ENCODE data around the gene FGD5.

Gene FGD5

DNA sequence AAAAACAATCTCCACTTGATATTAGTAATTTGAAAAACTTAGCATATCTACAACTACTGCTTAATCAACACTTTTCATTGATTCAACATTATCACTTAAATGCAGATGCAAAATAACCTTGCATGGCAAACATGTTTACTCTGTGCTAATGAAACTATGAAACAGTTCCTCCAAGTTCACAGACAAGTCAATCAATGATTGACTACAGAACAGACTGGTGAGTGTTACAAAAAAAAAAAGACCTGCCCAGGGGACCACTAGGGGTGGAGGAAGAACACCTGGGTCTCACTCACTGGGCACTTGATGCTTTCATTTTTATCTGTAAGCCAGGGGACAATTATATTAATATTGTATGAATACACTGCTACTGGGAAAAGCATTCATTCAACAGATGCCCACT lies 124.3 kb downstream of the FGD5 start:
- DNase-seq, result no peak

- no peak for DNase-seq
Measured at GRCh38 chr3:14946236-14946635, 127.5 kb downstream of the FGD5 start.

GRCh38 chr3:14946739-14947099 lies 128.0 kb downstream of the FGD5 start:
- no peak for DNase-seq

DNA sequence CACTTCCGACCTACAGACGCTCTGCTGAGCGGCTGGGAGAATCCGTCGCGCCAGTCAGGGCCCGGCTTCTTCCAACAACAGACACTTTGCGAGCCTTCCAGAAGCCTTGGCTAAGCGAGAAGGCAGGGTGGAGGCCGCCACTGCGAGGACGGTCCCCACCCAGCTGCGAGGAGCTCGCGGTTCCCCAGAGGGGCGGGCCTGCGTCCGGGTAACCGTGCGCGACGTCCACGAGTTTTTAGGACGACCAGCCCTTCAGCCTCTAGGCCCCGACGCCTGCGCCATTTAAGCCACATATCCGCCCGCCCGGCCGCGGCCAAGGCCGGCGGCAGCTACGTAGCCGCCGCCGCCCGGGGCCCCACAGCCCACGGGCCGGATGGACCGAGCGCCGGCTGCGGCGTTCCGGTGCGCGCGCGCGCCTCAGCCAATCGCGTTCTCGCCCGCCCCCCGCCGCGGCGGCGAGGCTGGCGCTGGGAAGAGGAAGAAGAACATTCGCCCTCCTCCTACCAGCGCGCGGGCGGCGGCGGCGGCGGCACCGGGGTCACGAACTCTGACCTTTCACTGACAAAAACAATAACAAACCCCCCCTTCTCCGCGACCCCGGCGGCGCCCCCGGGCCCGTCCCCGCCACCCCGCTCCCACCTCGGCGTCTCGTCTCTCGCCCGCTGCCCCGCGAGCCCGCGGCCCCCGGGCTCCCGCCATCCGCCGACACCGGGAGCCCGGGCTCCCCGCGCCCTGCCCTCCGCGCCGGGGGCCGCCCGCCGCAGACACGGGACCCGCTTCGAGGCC lies 128.5 kb downstream of the FGD5 start, which contains the start of gene NR2C2:
Gene NR2C2 (plus strand): TSS at position 484 of the 786 bp plus-strand sequence. CDS start 56,332 bp downstream, outside the sequence.
- DNase-seq, result peak; percentile 89

DNA sequence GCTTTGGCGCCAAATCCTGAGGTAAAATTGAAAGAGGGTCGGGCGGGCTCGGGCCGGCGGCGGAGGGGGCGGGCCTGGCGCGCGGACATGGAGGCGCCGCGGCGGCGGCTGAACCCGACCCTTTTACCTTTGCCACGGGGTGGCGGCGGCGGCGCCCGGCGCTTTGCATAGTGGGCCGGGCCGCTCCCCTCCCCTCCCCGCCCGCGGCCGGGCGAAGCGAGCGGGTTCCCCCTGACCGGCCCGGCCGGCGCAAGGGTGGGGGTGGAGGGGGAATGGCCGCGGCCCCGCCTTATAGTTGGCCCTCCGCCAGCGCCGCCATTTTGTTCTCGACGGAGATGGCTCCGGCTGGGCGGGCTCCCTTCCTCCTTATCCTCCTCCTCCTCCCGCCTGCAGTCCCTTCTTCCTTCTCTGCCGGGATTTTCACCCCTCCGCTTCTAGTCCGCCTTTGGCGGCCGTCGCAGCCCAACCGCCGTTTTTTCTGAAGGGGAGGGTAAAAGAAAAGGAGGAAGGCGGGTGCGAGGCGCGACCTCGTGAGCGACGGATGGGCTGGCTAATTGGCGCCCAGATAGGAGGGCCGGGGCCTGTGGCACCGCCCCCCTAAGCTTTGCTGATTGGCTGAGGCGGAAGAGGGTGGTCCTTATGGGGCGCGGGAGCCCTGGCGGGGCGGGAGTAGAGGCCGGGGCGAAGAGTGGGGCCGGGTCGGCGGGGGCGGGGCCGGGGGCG lies 129.3 kb downstream of the FGD5 start:
- peak; percentile 95 for DNase-seq

DNA sequence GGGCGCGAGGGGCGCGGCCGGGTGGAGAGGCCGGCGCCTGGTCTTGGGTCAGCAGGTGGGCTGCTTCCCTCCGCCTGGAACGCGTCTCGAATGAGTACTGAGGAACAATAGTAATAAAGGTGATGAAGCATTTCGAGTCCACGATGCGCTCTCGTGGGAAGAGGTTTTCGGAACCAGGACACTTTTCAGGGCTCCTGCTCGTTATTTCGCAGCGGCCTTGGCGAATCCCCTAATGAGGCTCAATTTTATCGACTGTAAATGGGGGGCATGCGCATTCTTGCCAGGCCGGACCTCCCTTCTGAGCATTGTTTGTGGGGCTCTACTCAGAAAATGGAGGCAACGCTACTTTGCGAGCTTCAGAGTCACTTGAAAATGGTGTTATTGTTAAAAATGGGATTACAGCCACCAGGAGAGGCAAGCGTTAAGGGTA lies 129.9 kb downstream of the FGD5 start:
- no peak for DNase-seq

GRCh38 chr3:14949126-14949525 lies 130.4 kb downstream of the FGD5 start:
- DNase-seq, result no peak

GRCh38 chr3:14950274-14950673 lies 131.5 kb downstream of the FGD5 start:
- DNase-seq, result no peak

GRCh38 chr3:14957153-14957552 lies 138.4 kb downstream of the FGD5 start:
- DNase-seq, result no peak

GRCh38 chr3:14957925-14958324 lies 139.2 kb downstream of the FGD5 start:
- DNase-seq, result no peak

DNA sequence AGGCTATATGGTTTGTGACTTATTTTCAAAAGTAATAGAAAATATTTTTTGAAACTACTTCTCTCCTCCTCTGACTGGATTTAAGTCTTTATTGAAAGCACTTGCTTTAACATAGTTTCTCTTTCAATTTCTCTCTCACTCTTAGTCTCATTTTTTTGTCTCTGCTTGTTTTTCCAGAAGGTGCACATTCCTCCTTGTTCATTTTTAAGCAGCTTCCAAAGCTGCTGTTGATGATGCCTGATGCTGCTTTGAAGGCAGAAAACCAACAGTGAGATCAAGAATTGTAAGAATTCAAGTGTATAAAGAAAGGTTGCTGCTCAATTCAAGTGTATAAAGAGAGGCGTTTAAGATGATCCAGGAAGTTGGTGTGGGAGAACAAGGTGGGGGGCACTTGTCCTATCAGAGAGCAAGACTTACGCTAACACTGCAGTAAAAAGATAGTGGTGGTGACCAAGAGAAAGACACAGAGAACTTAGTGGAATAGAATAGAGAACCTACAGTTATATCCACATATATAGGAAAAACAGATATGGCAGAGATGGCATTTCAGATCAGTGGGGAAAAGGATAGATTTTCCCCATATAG lies 140.7 kb downstream of the FGD5 start:
- no peak for DNase-seq

DNA sequence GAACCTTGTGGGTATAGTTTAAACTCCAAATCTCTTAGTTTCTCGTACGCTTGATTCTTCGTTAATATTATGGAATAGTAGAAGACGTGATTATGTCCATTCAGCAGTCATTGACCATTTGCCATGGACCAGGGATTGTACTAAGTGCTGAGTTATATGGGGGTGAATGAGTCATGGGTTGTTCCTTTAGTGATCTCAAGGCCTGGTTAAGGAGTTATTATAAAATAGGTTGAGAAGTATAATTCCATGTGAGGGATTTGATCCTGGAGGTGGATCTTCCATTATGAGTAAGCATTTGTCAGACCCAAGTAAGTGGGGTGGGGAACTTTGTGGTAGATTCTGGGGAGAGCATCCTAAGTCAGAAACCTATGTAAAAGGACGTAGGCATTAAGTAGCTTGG lies 144.0 kb downstream of the FGD5 start:
- DNase-seq, result no peak

DNA sequence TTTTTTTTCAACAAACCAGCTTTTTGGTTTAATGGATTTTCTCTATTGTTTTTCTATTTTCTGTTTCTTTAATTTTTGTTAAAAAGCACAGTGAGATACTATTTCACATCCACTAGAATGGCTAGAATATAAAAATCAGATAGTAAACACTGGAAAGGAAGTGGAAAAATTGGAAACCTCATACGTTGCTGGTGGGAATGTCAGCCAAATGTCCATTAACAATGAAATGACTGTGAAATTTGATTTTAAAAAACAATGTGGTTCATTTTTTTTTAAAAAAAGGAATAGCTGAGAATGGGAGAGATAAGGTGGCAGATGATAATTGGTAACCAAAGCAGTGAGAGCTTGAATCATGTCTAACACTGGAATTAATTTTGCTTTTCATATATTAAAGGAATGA lies 148.5 kb downstream of the FGD5 start:
- no peak for DNase-seq

GRCh38 chr3:14969671-14970070 lies 150.9 kb downstream of the FGD5 start:
- no peak for DNase-seq

GRCh38 chr3:14976317-14976716 lies 157.6 kb downstream of the FGD5 start:
- no peak for DNase-seq

DNA sequence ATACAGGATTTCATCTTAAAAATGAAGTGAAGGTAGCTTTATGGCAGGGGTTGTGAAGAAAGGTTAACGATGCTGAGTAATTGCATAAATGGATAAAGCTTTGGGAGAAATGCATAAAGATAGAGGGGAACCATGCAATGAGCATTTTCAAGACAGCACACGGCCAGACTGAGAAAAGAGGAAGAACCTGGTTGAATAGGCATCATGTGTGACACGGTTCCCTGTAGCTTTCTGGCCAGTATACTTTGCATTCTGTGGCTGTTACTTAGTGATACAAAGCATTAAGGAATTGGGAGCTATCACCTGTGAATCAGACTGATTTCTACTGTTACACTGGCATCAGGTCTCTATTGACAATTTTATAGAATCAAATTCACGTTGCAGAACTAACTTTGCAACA lies 161.9 kb downstream of the FGD5 start:
- no peak for DNase-seq

Data from activated CD8-positive, alpha-beta memory T cell treated with anti-CD3 and anti-CD28 coated beads, Interleukin-2, amount 50 U/mL, for 4 hours (primary cell).